IMR-90 (cell line): ENCODE data around the gene AGFG1. TPM values are rescaled to one million over a fixed set of nuclear protein-coding genes. Genes with fewer than 3 reads are reported as not detected.

ENCODE experiments used
- ATAC-seq: fragments of 200-7000 bp; cut with Tn5 transposase; 2 replicates; pipeline ENCODE4 v1.9.1; 2020; ENCODE audit warnings: low read depth, mild to moderate bottlenecking, moderate library complexity
- BruUV-seq: library from RNA; stranded (reverse); fragments of 400-500 nt; replicated peaks from 2 replicates; lab custom pipeline; 2021; lab: Mats Ljungman, UMichigan
- CTCF ChIA-PET: fragments of 300-600 bp; formaldehyde crosslinking; extraction: SDS; loops from one replicate; lab custom pipeline; 2021; ENCODE audit warnings: antibody characterized with exemption; lab: Yijun Ruan, JAX
- POLR2A ChIA-PET: fragments of 300-600 bp; sonication (Branson Sonifier 250); formaldehyde crosslinking; loops from one replicate; lab custom pipeline; 2022; ENCODE audit warnings: antibody characterized with exemption; ENCODE audit not compliant: unreplicated experiment; lab: Charles Lee
- DNase-seq: peaks from one replicate; pipeline ENCODE4 v3.0.0; 2013
- H2AFZ ChIP-seq: replicated peaks from 2 replicates; pipeline ENCODE3; 2013; ENCODE audit warnings: low read length, mild to moderate bottlenecking; ENCODE audit not compliant: poor library complexity
- H2AK5ac ChIP-seq: 2 replicates; pipeline ENCODE4 v1.6.1; 2013; ENCODE audit warnings: low read depth, low read length, inconsistent platforms
- H2AK9ac ChIP-seq: replicated peaks from 2 replicates; pipeline ENCODE3; 2013; ENCODE audit warnings: mild to moderate bottlenecking, low read depth, low read length, moderate library complexity; ENCODE audit not compliant: poor library complexity
- H2BK120ac ChIP-seq: 2 replicates; pipeline ENCODE4 v1.6.1; 2013; ENCODE audit warnings: low read depth, low read length, inconsistent platforms
- H2BK15ac ChIP-seq: 3 replicates; pipeline ENCODE4 v1.6.1; 2013; ENCODE audit warnings: low read depth, low read length, inconsistent platforms
- H2BK20ac ChIP-seq: 2 replicates; pipeline ENCODE4 v1.6.1; 2013; ENCODE audit warnings: low read depth, mild to moderate bottlenecking, inconsistent platforms, low read length, moderate library complexity
- H2BK5ac ChIP-seq: 2 replicates; pipeline ENCODE4 v1.6.1; 2013; ENCODE audit warnings: mild to moderate bottlenecking, low read depth, low read length, inconsistent platforms; ENCODE audit not compliant: poor library complexity, severe bottlenecking
- H3K14ac ChIP-seq: replicated peaks from 2 replicates; pipeline ENCODE4 v1.6.1; 2013; ENCODE audit warnings: low read depth, low read length, inconsistent platforms
- H3K18ac ChIP-seq: 2 replicates; pipeline ENCODE4 v1.6.1; 2013; ENCODE audit warnings: low read depth, low read length, control low read depth
- H3K23ac ChIP-seq: 2 replicates; pipeline ENCODE4 v1.6.1; 2013; ENCODE audit warnings: low read depth, low read length, inconsistent platforms
- H3K27ac ChIP-seq: 2 replicates; pipeline ENCODE4 v1.5.1; 2013; ENCODE audit warnings: mild to moderate bottlenecking, control low read depth, low read length; ENCODE audit not compliant: insufficient read depth
- H3K27me3 ChIP-seq: 2 replicates; pipeline ENCODE4 v1.6.1; 2013; ENCODE audit warnings: low read length; ENCODE audit not compliant: control insufficient read depth, insufficient read depth
- H3K36me3 ChIP-seq: 2 replicates; pipeline ENCODE4 v1.6.1; 2013; ENCODE audit warnings: low read length, mixed read lengths; ENCODE audit not compliant: control insufficient read depth, insufficient read depth
- H3K4ac ChIP-seq: 2 replicates; pipeline ENCODE4 v1.6.1; 2013; ENCODE audit warnings: low read depth, low read length, inconsistent platforms
- H3K4me1 ChIP-seq: 2 replicates; pipeline ENCODE4 v1.6.1; 2013; ENCODE audit warnings: low read length, mixed read lengths; ENCODE audit not compliant: control insufficient read depth, insufficient read depth
- H3K4me2 ChIP-seq: 2 replicates; pipeline ENCODE4 v1.6.1; 2013; ENCODE audit warnings: low read depth, mild to moderate bottlenecking, control low read depth, low read length, moderate library complexity
- H3K4me3 ChIP-seq: 2 replicates; pipeline ENCODE4 v1.5.1; 2013; ENCODE audit warnings: low read depth, mild to moderate bottlenecking, control low read depth, low read length, moderate library complexity; ENCODE audit not compliant: insufficient read depth
- H3K56ac ChIP-seq: 2 replicates; pipeline ENCODE4 v1.6.1; 2013; ENCODE audit warnings: low read length, inconsistent platforms; ENCODE audit not compliant: insufficient read depth; ENCODE audit errors: extremely low read depth
- H3K79me1 ChIP-seq, 2 experiments: 2 replicates each; pipeline ENCODE4 v1.6.1; 2013; ENCODE audit warnings: low read length in 2 of 2, inconsistent platforms in 1 of 2, low read depth in 1 of 2
- H3K9ac ChIP-seq: 2 replicates; pipeline ENCODE4 v1.6.1; 2013; ENCODE audit warnings: low read depth, low read length, control low read depth
- H3K9me1 ChIP-seq: 2 replicates; pipeline ENCODE4 v1.6.1; 2013; ENCODE audit warnings: low read length, inconsistent platforms; ENCODE audit not compliant: insufficient read depth
- H3K9me3 ChIP-seq: 2 replicates; pipeline ENCODE4 v1.6.1; 2013; ENCODE audit warnings: low read length; ENCODE audit not compliant: control insufficient read depth, insufficient read depth
- H4K20me1 ChIP-seq: 2 replicates; pipeline ENCODE4 v1.6.1; 2013; ENCODE audit warnings: low read length, inconsistent platforms; ENCODE audit not compliant: insufficient read depth
- H4K5ac ChIP-seq: 2 replicates; pipeline ENCODE4 v1.6.1; 2013; ENCODE audit warnings: mild to moderate bottlenecking, low read depth, low read length, control low read depth
- H4K8ac ChIP-seq, 2 experiments: 2 replicates each; pipeline ENCODE4 v1.6.1; 2013; ENCODE audit warnings: low read depth in 2 of 2, low read length in 2 of 2, control low read depth in 1 of 2, inconsistent platforms in 1 of 2
- H4K91ac ChIP-seq: 2 replicates; pipeline ENCODE4 v1.6.1; 2013; ENCODE audit warnings: low read depth, low read length, inconsistent platforms; ENCODE audit not compliant: insufficient read depth
- CTCF ChIP-seq: conservative IDR thresholded peaks from 2 replicates; pipeline ENCODE4 v1.5.1; 2012; ENCODE audit warnings: mild to moderate bottlenecking, low read depth, low read length, improper control_type of control experiment
- MAZ ChIP-seq: IDR thresholded peaks from 2 replicates; pipeline ENCODE4 v1.6.1; 2012; ENCODE audit warnings: low read depth, mild to moderate bottlenecking, low read length, improper control_type of control experiment, moderate library complexity, borderline replicate concordance
- RAD21 ChIP-seq: IDR thresholded peaks from 2 replicates; pipeline ENCODE4 v1.6.1; 2012; ENCODE audit warnings: low read length, improper control_type of control experiment
- RCOR1 ChIP-seq: IDR thresholded peaks from 2 replicates; pipeline ENCODE4 v1.6.1; 2012; ENCODE audit warnings: mild to moderate bottlenecking, low read length, improper control_type of control experiment; ENCODE audit not compliant: insufficient replicate concordance
- RFX5 ChIP-seq: IDR thresholded peaks from 2 replicates; pipeline ENCODE4 v1.8.0; 2012; ENCODE audit warnings: low read depth, mild to moderate bottlenecking, low read length, moderate library complexity
- SMC3 ChIP-seq: fragments of 150-350 bp; IDR thresholded peaks from 2 replicates; pipeline ENCODE4 v1.6.1; 2016; ENCODE audit warnings: low read depth, mild to moderate bottlenecking, antibody characterized with exemption, low read length, moderate library complexity
- whole genome bisulfite sequencing, 2 experiments: methylation state at CpG; one replicate each; pipeline versions ENCODE4 v1.1.5 to v1.1.7; 2013; ENCODE audit warnings: missing lambda C conversion rate in 2 of 2; ENCODE audit not compliant: insufficient read length in 1 of 2; ENCODE audit errors: extremely low coverage in 2 of 2; 5-methylcytosine and 5-hydroxymethylcytosine counted together
- dilution Hi-C: fragments of 300-500 bp; cut with HindIII; formaldehyde crosslinking; loops from one replicate; pipeline ENCODE4 v1.14.3; 2018; ENCODE audit warnings: low sequenced_read_pairs; ENCODE audit not compliant: unreplicated experiment
- in situ Hi-C: fragments of 300-500 bp; cut with MboI; formaldehyde crosslinking; loops from 3 replicates; pipeline ENCODE4 v1.14.3; 2019; ENCODE audit warnings: low sequenced_read_pairs, inconsistent platforms, mixed read lengths
- intact Hi-C: fragments of 100-400 bp; cut with micrococcal nuclease; formaldehyde crosslinking; loops from 2 replicates; pipeline ENCODE4 v1.10.0; 2022
- polyA plus RNA-seq, 3 experiments: library from polyadenylated mRNA; depleted of rRNA; stranded (reverse); fragments of >200 nt; gene quantifications; 2 replicates each; pipeline ENCODE4 v1.2.3, GENCODE V29; 2012; ENCODE audit warnings: low replicate concordance in 1 of 3
- total RNA-seq: library from RNA; depleted of rRNA; stranded (reverse); fragments of >200 nt; gene quantifications from 2 replicates; pipeline ENCODE4 v1.2.3, GENCODE V29; 2012

Gene AGFG1
- total and polyA plus RNA-seq, 2 of the 4 experiments (the other 2 are of a cell fraction), result 58.4 to 126 TPM

- no peak overlapping the region for H3K4ac ChIP-seq
- intact Hi-C loops, result no loop called here
Observed at GRCh38 chr2:227433171-227433570, 38.8 kb upstream of the AGFG1 start.

More at GRCh38 chr2:227433171-227433570, 38.8 kb upstream of the AGFG1 start:
- Histone ChIP-seq H3K4me2 (no peak overlapping the region), H3K23ac (no peak overlapping the region), H3K27ac (no peak overlapping the region), H3K79me1 (no peaks in the 10 kb centered on the region), H2BK120ac (no peak overlapping the region), H2AK5ac (no peak overlapping the region), H4K91ac (no peak overlapping the region), H2BK20ac (no peak overlapping the region), H2AK9ac (no peak overlapping the region), H3K9me1 (no peaks in the 10 kb centered on the region), H3K14ac (no peak overlapping the region), H4K20me1 (no peaks in the 10 kb centered on the region), H3K4me3 (no peak overlapping the region), H3K9me3 (peaks cover 4% of the 10 kb centered on the region), H3K18ac (no peak overlapping the region), H2BK5ac (no peak overlapping the region), H4K8ac (no peak overlapping the region), H4K5ac (no peak overlapping the region), H2AFZ (no peak overlapping the region), H3K56ac (no peak overlapping the region), H2BK15ac (no peak overlapping the region), H3K36me3 (no peaks in the 10 kb centered on the region), H3K9ac (no peak overlapping the region), H3K27me3 (no peaks in the 10 kb centered on the region), H3K4me1 (no peaks in the 10 kb centered on the region)
- ChIA-PET CTCF (no interaction called here), POLR2A (no interaction called here)
- ATAC-seq, result no peak
- 86% methylated on average over 1 of the region's 2 CpGs; no CpG with 5 or more reads in 1 of the 2 experiments for WGBS, 2 experiments
- no TSS peak for BruUV-seq
- TF ChIP-seq RAD21, result no peak
- TF ChIP-seq RFX5, result no peak
- TF ChIP-seq SMC3, result no peak
- no peak for TF ChIP-seq RCOR1
- TF ChIP-seq CTCF, result no peak
- no peak for TF ChIP-seq MAZ
- dilution Hi-C loops, result no loop called here
- in situ Hi-C loops, result no loop called here
- DNase-seq, result no peak
